D721Med (cell line): ENCODE results near the gene HDAC4.

ENCODE experiments used
- DNase-seq: peaks from one replicate; pipeline ENCODE4 v3.0.0; 2011; ENCODE audit warnings: low spot score; ENCODE audit not compliant: insufficient read length
- FAIRE-seq: peaks from 2 replicates; lab custom pipeline; 2011; peaks lifted over from hg19 to GRCh38; lab: Jason Lieb, UNC
- TF ChIP-seq, protein P1 (sequence below): IDR thresholded peaks from 2 replicates; pipeline ENCODE4 v1.5.1; 2012; ENCODE audit warnings: mild to moderate bottlenecking, control low read depth; ENCODE audit not compliant: insufficient read depth; ENCODE audit errors: missing control alignments

HDAC4 gene

DNA sequence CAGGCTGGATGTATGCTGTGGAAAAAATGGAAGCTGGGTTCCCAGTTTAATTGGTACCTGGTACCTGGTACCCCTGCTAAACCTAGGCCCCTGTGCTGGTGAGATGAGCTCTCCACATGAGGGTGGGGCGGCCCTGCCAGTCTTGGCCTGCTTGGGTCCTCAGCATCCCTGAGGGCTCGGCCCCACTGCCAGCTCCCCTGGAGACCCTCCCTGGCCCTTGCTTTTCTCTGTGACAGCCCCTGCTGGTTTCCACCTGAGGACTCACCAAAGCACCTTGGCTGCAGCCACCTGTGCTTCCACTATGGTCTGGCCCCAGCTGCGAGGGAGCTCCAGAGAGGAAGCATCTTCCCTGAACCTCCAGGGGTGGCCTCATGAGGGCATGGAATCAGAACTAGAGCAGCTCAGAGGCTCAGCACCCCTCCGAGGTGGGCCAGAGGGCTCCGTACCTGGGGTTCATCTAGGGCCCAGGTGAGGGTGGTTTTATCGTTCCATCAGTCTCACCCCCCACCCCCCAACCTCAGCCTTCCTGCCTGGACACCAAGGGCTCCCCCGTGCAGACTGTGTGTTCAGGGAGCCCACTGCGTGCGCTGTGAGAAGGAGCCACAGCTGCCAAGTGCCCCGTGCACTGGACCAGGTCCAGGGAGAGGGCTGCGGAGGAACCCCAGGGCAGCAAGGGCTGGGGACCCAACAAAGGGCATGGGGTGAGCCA, 23.7 kb upstream of the HDAC4 start:
- no peak for DNase-seq
- no peak for FAIRE-seq
- TF ChIP-seq, protein P1, sequence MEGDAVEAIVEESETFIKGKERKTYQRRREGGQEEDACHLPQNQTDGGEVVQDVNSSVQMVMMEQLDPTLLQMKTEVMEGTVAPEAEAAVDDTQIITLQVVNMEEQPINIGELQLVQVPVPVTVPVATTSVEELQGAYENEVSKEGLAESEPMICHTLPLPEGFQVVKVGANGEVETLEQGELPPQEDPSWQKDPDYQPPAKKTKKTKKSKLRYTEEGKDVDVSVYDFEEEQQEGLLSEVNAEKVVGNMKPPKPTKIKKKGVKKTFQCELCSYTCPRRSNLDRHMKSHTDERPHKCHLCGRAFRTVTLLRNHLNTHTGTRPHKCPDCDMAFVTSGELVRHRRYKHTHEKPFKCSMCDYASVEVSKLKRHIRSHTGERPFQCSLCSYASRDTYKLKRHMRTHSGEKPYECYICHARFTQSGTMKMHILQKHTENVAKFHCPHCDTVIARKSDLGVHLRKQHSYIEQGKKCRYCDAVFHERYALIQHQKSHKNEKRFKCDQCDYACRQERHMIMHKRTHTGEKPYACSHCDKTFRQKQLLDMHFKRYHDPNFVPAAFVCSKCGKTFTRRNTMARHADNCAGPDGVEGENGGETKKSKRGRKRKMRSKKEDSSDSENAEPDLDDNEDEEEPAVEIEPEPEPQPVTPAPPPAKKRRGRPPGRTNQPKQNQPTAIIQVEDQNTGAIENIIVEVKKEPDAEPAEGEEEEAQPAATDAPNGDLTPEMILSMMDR, result no peak

DNA sequence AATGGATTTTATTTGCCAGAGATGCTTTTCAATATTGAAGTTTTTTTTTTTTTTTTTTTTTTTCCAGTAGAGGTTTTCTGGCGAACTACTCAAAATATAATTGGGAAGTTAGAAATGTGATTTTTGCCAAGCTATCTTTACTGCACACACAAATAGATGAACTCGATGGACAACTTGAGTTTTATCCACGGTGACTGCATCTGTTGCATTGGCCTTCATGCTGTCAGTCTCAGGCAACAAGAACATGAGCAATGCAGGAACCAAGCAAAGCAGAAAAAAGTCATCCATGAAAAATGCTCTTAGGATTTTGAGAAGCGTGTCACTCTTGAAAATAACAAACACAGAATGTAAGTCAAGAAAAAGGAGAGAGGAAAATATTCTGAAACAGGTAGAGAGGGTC, 22.7 kb upstream of the HDAC4 start:
- TF ChIP-seq, protein P1, result no peak
- DNase-seq, result no peak
- FAIRE-seq, result no peak

DNA sequence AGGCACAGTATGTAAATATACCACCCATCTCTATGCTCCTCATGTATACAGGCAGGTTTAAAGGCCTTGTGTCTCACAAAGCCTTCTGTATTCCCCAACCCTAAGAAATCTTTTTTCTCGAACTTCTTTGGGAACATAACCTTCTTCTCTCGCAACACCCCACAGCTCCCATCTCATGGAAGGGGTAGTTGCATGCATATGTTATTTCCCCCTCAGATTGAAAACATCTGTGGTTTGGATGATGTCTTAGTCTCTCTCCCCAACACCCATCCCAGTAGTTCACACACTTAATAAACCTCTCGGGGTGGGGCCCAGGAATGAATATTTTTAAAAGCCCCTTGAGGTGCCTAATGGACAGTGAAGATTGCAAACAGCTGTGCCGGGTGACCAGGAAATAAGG, 21.0 kb upstream of the HDAC4 start:
- TF ChIP-seq, protein P1, result no peak
- DNase-seq, result no peak
- FAIRE-seq, result no peak

DNA sequence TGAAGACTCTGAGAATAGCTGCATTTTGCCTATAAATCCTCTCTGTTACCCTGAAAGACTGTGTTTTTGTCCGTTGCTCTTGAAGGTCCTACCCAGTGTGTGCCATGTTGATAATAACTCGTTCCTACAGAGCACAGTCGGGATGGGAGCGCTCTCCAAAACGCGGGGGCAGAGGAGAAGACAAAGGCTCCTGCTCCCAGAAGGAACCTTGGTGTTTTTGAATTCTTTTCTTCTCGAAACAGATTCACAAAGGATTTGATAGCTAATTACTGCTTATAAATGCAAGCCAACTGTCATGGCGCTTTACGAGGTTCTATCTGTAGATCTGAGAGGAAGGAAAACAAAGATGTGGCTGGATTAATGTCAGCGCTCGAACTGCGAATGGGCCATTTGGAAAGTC, 19.3 kb upstream of the HDAC4 start:
- FAIRE-seq, result no peak
- no peak for DNase-seq
- TF ChIP-seq, protein P1, result no peak

DNA sequence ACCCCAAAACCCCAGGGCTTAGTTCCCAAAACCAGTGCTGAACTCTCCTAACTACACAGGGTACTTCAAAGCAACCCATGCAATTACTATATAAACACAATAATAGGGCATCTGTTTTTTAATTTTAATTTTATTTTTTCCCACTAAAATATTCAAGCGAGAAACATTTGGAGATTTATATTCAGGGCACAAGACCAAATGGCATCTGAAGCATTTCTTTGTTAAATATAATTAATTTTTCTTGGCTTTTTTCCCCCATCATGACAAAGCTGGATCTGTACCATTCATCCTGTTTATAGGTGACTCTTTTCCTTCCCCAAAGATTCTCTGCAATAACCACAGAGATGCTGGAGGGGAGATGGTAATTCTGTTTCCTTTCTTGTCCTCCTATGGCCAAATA, 18.1 kb upstream of the HDAC4 start:
- FAIRE-seq, result no peak

DNA sequence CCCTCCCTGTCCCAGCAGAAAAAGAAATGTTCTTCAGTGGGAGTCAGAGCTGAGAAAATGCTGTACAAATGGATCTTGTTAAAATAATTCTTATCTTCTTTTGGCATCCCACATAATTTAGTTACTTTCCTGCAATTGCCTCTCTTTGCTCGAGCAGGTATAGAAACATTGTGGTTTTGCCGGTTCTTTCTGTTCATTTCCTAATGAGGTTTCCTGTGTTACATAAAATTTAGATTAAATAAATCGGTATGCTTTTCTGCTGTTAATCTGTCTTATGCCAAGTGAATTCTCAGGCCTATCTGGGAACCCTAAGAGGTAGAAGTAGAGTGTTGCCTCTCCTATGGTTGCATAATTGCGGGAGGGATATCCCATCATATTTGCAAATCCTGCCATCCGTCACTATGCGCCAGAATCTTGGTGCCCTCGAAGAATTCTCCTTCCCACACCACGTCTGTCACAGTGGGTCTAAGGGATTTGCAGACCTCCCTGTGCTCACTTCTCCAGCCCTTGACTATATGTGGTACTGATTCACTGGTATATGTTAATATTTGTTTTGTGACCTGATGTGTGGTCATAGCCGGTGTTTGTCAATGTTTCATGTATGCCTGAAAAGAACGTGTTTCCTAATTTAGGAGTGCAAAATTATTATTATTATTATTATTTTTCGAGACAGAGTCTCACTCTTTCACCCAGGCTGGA, 12.2 kb upstream of the HDAC4 start:
- FAIRE-seq (no peak), DNase-seq (no peak)
- TF ChIP-seq, protein P1, result no peak

More for the DNA sequence above, 18.1 kb upstream of the HDAC4 start:
- TF ChIP-seq, protein P1, result no peak
- DNase-seq, result no peak
